Erythroblast (primary cell): ENCODE data around the gene MOV10L1.

Experiments
- GATA1 ChIP-seq: IDR thresholded peaks from 2 replicates; pipeline ENCODE4 v1.6.1; 2011; ENCODE audit warnings: low read depth, mild to moderate bottlenecking, control low read depth, low read length, moderate library complexity
- POLR2A ChIP-seq: IDR thresholded peaks from 2 replicates; pipeline ENCODE4 v1.6.1; 2011; ENCODE audit warnings: mild to moderate bottlenecking, low read length

DNA sequence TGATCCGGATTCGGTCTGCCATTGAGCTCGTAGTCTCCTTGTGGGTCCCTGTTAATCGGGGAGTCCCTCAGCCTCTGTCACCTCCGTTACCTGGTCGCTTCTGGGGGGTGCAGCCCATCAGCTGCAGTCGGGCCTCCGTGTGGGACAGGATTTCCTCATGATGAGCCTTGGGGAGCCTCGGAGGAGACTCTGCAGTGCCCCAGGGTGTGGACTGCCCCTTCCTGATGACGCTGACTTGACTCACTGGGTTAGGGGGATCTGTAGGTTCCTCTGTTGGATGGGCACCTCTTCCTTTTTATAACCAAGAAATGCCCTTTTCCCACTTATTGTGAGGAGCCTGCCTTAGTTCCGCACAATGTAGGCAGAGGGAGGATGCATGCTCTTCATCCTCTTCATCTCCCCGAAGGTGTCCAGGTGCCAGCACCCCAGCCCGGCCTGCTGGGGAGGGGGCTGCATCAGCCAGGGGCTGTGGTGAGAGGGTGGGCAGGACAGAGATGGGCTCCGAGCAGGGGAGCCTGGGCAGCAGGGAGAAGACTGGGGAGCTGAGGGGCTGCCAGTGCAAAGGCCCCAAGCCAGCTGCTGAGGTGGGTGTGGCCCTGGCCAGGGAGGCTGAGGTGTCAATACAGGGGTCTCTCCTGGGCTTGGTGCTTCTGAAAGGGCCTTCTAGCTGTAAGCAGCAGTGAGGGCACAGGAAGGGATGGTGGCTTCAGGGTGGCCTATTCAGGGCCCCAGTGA lies 18.2 kb upstream of the MOV10L1 start:
- TF ChIP-seq POLR2A (no peak), GATA1 (no peak)
